Hematopoietic multipotent progenitor cell treated with erythropoietin and hydrocortisone succinate and interleukin-3 and kit ligand, for 15 days (in vitro differentiated cells): Measurements from ENCODE around the gene ANO7.

Experiments used
- DNase-seq: peaks from one replicate; pipeline ENCODE4 v3.0.0-alpha.2; 2015; ENCODE audit warnings: low spot score

ANO7 gene

DNA sequence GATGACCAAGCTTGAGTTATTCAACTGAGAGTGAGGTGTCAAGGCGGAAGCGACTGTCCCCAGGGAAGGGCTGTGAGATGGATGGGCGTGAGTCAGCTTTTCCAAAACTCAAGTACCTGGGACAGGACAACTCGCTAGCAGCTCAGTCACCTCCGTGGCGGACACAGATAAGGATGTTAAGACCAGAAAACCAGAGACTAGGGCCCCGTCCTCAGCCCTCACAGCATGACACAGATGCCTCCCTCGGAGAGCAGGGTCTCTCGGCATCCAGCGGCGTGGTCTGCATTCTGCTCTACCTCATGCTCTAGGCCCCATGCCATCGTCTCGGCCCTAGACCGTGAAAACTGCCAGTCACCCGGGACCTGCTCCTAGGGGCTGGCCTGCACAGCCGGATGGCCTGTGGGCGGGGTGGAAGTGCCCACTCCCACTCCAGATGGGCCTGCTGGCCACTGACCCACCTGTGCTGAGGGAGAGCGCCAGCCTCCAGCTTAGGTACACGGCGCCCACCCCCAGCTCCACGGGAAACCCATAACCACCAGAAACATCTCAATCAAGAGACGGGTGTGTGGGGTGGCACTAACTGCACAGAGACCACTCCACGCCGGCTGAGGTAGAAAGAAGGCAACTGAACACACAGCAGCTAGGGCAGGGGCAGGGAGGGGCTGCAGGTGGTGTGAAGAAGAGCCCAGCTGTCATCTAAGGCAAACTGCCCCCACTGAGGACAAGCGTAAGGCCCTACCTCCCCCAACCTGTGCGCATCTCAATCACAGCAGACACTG lies 39.8 kb downstream of the ANO7 start:
- no peak for DNase-seq

DNA sequence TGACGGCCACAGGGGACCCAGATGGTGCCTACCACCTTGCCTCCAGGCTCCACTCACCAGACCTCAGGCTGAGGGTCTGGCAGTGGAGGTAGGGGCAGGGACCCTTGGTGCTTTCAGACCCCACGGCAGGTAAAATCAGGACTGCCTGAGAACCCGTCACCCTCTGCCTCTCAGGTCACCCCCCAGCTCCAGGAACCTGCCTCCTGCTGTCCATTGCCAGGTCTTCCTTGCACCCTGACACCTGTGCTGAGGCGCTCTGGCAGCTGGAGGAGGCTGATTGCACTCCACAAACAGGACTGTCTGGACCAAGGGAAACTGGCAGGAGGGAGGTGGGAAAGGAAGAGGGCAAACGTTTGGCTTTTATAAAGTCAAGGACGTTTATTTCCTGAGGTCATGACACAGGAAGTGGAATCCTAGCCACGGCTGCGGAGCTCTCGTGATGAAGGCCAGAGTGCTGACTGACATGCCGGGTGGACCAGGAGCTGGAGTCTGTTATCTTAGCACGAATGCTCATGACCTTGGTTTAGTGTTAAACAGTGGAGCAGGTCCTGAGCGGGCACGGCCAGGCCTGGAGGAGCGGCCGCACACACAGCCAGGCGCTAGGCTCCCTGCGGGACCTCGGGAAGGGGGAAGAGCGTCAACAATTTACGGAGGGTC lies 40.5 kb downstream of the ANO7 start:
- no peak for DNase-seq

- no peak for DNase-seq
These were observed 41.3 kb downstream of the ANO7 start for GRCh38 chr2:241229563-241230401.

DNA sequence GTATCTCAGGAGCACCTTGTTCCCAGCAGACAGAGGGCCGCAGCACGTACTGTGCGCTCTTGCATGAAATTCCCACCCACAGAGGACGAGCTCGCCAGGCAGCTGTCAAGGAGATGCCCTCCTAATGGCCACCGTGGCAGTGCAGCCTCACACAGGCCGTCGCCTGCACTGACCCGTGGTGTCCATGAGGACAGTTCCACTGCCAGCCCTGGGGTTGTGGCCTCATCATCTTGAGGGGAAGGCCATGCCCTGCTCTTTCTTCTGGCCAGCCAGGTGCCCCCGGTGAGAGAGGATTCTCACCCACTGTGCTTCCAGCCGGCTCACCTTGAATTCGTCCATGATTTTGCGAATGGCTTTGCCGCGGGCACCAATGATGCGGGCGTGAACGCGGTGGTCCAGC lies 42.0 kb downstream of the ANO7 start:
- DNase-seq = no peak

DNA sequence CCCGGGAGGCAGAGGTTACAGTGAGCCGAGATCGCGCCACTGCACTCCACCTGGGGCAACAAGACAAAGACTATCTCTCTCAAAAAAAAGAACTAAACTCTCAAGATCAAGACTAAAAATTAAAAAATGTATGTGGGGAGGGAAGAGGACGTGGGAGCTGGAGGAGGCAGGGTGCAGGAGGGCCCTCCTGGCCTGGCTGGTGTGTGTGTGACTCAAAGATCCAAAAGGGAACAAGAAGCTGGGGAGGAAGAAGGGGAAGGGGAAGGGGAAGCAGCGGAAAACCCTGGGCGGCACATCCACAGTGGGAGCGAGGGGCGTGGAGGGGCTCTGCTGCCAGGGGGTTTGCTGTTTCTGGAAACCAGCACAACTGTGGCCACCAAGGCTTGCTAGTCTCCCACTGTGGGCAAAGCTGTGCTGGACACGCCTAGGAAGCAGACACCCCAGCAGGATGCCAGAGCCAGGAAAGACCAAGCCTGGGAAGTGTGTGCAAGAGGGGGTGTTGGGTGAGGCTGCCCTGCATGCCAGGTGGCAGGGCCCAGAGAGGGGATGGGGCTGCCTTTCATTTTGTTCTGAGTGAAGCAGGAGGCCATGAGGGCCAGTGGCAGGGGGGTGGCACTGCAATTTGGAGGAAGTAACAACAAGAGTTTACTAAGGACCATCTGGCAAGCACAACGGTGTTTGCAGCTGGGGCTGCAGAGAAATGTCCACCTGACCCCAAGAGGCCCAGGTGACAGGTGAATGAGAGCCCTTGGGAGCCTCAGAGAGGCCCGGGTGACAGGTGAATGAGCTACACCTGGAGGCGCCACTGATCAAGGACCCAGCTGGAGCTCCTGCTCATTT lies 44.5 kb downstream of the ANO7 start:
- no peak for DNase-seq

- no peak for DNase-seq
These were observed 45.8 kb downstream of the ANO7 start for GRCh38 chr2:241234066-241234790.

DNA sequence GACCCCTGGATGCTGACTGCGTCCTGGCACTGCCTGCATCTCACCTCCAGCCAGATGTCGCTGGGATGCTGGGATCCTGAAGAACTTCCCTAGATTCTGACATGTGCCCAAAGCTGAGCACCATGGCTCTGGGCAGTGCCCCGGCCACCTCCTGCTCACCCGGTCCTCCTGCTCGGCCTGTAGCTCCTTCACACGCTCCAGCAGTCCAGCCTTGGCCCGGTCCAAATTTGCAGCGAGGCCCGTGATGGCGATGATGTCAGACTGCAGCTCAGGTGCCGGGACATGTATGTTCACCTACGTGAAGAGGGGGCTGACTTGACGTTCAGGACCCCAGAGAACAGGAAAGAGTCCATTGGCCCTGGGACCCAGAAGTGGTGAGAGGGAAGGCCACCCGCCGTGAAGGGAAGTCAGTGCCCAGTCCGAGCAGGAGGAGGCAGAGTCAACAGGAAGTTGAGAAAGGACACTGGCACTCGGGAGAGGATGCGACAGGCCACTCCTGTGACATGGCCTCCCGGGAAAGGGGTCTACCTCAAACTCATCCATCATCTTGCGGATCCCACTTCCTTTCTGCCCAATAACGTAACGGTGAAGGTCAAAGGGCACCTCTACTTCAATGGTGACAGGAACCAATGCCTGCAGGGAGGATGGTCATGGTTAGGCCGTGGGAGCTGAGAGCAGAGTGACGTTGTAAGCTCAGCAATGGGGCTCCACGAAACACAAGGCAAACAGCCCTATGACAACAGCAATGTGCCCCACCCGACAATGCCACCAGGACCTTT lies 46.7 kb downstream of the ANO7 start:
- DNase-seq = no peak

GRCh38 chr2:241235859-241236593 lies 47.5 kb downstream of the ANO7 start:
- no peak for DNase-seq

DNA sequence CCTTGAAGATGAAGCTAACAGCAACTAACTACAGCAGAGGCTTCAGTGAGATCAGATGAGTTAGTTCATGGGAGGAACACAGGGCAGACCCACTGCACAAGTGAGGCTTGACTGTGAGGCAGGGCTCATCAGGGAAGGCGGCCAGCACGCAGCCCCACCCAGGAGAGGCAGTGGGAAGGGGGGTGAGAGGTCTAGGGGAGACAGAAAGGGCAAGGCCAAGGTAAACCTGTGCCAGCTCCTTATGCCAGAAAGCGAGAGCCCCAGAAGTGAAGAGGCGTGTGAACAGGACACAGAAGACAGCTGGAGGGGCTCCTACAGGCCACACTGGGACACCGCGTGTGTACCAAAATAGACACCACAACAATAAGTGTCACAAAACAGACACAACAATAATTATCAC lies 48.6 kb downstream of the ANO7 start:
- no peak for DNase-seq

DNA sequence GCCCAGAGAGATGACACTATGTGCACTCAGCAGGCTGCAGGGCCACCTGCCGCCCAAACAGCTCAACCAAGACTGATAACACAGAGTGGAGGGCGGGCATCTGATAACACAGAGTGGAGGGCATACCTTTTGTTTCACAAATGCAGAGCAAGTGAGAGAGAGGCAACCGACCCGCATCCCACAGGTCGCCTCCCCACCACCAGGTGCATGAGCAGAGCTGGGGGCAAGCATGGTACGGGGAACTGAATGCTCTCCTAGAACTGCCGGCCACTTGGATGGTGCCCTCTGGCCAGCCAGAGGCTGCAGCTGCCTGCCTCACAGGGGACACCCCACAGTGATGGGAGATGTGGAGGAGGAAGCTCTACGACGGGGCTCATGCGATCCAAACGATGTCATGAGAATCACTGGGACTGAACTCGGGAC lies 49.5 kb downstream of the ANO7 start:
- DNase-seq = no peak

DNA sequence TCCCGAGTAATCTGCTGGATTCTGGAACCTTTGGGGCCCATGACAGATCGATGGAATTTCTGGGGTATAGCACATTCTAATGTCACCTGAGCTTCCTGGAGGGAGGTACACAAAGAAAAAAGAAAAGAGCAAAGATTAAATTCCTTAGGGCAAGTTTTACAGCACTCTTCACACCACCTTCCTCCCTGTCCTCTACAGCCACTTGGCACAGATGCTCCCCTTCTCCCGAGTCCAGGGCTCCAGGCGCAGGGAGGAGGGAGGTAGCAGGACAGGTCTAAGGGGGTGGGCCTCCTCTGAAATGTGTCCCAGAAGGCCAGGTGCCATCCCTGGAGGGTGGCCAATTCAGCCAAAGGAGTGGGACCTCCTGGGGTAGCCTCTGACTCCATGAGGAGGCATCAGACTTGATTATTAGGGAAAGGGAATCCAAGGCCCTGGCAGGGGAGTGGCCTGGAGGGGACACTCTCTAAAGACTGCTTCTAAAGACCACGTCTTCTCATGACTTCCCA lies 50.3 kb downstream of the ANO7 start:
- DNase-seq = no peak

- no peak for DNase-seq
These were observed 51.2 kb downstream of the ANO7 start for GRCh38 chr2:241239552-241240202.

DNA sequence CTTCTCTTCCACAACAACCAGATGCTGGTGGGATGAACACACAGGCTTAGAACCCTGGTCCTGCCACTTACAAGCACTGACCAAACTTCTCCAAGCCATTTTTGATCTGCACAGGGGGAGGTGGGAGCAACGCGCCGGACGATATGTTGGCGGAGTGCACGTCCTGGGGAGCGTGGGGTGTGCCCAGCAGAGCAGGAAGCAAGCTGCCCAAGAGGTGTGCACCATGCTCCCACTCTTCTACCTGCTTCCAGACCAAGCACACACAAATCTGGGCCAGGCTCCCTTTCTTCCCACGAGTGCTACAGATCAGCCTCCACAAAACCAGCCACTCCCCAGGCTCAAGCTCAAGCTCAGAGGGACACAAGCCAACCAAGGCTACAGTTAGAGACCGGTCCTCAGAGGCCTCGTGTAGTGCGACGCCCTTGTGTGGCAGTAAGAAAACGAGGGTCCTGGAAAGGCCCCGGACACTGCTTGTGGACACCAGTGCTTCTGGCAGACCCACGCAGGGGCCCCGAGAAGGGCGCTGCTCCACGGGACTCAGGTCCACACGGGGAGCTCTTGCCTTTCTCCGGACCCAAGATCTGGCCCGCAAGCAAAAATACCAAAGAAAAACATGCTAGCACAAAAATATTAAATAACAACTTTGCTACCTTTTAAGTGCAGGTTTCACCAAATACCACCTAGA lies 52.0 kb downstream of the ANO7 start:
- DNase-seq = no peak

DNA sequence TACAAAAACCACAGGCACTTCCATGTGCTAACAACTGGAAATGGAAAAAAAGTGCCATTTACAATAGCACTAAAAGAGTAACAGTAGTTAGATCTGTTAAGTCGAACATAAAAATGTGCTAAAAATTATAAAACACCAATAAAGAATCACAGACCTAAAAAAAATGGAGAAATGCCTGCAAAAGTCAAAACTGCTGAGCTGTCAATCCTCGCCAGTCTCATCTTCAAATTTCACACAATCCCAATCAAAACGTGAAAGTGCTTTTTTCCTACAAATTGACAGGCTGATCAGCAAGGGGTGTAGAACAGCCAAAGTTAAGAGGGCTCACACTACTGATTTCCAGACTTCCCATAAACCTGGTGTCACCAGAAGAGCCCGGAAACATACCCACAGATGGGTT lies 53.2 kb downstream of the ANO7 start:
- DNase-seq = no peak

- no peak for DNase-seq
These were observed 53.8 kb downstream of the ANO7 start for GRCh38 chr2:241242306-241242705.

DNA sequence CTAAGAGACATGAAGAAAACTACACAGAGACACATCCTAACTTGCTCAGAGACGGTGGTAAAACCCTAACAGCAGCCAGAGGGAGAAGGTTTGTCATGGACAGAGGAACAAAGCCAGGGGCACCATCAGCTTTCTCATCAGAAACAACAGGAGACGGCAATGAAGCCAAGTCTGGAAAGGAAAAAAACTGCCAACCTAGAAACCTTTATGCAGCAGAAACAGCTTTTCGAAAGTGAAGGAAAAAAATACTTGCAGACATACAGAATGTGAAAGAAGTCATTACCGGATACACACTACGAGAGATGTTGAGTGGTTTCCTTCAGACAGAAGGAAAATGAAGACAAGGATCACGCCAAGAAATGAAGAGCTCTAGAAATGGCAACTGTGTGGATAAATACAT lies 55.9 kb downstream of the ANO7 start:
- DNase-seq = no peak

DNA sequence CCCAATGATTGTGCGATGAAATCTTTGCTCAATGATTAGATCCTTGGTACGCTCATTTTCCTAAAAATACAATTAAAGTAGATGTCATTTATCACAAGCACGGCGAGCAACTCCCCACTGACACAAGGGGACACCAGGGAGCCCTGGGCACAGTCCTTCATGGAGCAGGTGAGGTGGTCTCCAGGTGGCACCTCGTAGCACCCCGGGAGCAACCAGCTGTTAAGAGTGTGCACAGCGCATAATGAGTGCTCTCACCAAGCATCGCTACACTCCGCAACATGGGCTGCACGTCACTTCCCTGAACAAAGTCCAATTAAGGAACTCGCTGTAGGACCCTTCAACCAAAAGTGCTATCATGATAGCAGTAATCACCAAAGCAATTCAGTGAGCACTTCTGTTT lies 59.8 kb downstream of the ANO7 start:
- no peak for DNase-seq

GRCh38 chr2:241248897-241249296 lies 60.4 kb downstream of the ANO7 start:
- no peak for DNase-seq
